ENCODE measurements around the gene TTYH1.

TTYH1 gene

DNA sequence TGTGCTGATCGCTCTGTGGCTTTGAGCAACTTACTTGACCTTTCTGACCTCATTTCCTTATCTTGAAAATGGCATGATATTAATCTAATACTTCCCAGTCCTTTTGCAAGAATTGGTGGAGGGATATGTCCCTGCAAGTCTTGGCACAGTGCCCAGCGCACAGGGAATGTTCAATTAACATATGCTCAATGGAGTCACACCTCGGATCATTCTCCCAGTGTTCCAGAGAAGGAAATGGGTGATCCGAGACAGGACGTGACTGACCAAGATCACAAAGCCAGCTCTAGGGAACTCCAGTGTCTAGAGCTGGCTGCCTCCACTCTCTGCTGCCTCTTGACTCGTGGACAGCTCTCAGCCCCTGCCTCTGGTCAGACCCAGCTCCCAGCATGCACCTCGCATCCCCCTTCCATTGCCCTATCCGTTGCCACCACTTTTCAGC is 54.3 kb downstream of the TTYH1 start:
- intact Hi-C loops (cut with micrococcal nuclease), result no loop called here
- Mint-ChIP-seq H3K9me3 (no peaks in the 10 kb centered on the region), H3K36me3 (ENCODE audit: low read depth) (no peaks in the 10 kb centered on the region), H3K4me3 (no peak overlapping the region), H3K27me3 (peaks cover 75% of the 10 kb centered on the region), H3K4me1 (ENCODE audit: low read depth) (peaks cover 34% of the 10 kb centered on the region), H3K27ac (no peak overlapping the region)

- no peak overlapping the region for H3K27ac Mint-ChIP-seq
- H3K9me3 Mint-ChIP-seq, result no peaks in the 10 kb centered on the region
- intact Hi-C loops (cut with micrococcal nuclease), result no loop called here
- H3K36me3 Mint-ChIP-seq (ENCODE audit: low read depth), result no peaks in the 10 kb centered on the region
- H3K4me3 Mint-ChIP-seq, result no peak overlapping the region
- H3K4me1 Mint-ChIP-seq (ENCODE audit: low read depth), result peaks cover 29% of the 10 kb centered on the region
- peaks cover 80% of the 10 kb centered on the region for H3K27me3 Mint-ChIP-seq
Measured at GRCh38 chr19:54470276-54470887, 55.1 kb downstream of the TTYH1 start.

DNA sequence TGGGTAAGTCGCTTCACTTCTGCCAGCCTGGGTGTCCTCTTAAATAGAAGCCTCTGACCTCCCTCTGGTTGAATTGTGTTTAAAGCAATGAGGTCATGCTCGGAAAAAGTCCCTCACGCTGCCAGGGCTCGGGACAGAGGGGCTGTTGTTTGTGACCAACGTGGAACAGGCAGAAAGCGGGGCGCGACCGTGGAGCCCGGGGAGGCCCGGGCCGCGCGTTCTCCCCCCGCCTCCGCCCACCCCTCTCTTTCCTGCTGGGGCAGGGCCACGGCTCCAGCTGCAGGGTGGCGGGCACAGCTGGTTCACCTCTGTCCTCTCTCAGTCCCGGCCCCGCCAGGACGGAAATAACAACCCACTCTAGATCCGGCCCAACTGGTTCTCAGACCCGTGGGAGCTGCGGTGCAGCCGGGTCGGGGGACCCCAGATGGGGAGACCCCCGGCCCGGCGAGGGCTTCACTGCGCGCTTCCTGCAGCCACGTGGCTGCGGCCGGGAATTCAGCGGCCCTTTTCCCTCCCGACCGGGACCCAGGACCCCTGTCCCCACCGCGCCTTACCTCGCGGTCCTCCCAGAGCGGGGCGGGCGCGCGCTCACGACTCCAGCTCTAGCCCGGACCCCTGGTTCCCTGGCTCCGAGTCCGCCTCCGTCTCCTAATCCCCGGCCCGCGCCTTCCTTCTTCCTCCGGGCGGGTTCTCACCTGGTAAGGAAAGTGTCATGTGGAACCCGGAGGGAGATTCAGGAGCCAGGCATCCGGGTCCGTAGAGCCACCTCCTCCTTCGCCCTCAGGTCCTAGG is 55.9 kb downstream of the TTYH1 start:
- Mint-ChIP-seq H3K4me3 (peak overlapping the region; percentile 31), H3K27me3 (peaks cover 80% of the 10 kb centered on the region), H3K27ac (peak overlapping the region; percentile 61), H3K9me3 (no peaks in the 10 kb centered on the region), H3K4me1 (ENCODE audit: low read depth) (peaks cover 29% of the 10 kb centered on the region), H3K36me3 (ENCODE audit: low read depth) (no peaks in the 10 kb centered on the region)
- intact Hi-C loops (cut with micrococcal nuclease), result no loop called here

- Mint-ChIP-seq H3K36me3 (ENCODE audit: low read depth) (no peaks in the 10 kb centered on the region), H3K4me1 (ENCODE audit: low read depth) (peaks cover 41% of the 10 kb centered on the region), H3K9me3 (no peaks in the 10 kb centered on the region), H3K4me3 (peak within 1 kb of the TSS; percentile 18), H3K27me3 (peaks cover 87% of the 10 kb centered on the region), H3K27ac (peak within 1 kb of the TSS; percentile 6)
- intact Hi-C loops (cut with micrococcal nuclease), result no loop called here
Measured at GRCh38 chr19:54473071-54473891, 58.0 kb downstream of the TTYH1 start, which contains the start of gene CDC42EP5. Gene CDC42EP5 (minus strand): TSS chr19:54473296. CDS start chr19:54465547, 7,749 bp downstream.

- no peaks in the 10 kb centered on the region for H3K9me3 Mint-ChIP-seq
- H3K4me3 Mint-ChIP-seq, result no peak overlapping the region
- H3K27me3 Mint-ChIP-seq, result peaks cover 88% of the 10 kb centered on the region
- no peaks in the 10 kb centered on the region for H3K36me3 Mint-ChIP-seq (ENCODE audit: low read depth)
- intact Hi-C loops (cut with micrococcal nuclease), result no loop called here
- H3K4me1 Mint-ChIP-seq (ENCODE audit: low read depth), result peaks cover 47% of the 10 kb centered on the region
- H3K27ac Mint-ChIP-seq, result peak overlapping the region; percentile 6
Measured at GRCh38 chr19:54473892-54474372, 58.7 kb downstream of the TTYH1 start.

- Mint-ChIP-seq H3K36me3 (ENCODE audit: low read depth) (no peaks in the 10 kb centered on the region), H3K4me3 (no peak overlapping the region), H3K27ac (no peak overlapping the region), H3K4me1 (ENCODE audit: low read depth) (peaks cover 49% of the 10 kb centered on the region), H3K9me3 (no peaks in the 10 kb centered on the region), H3K27me3 (peaks cover 83% of the 10 kb centered on the region)
- intact Hi-C loops (cut with micrococcal nuclease), result loop anchor here (5.0 kb wide), 1 partner anchor 447 kb away; no protein-coding TSS in a partner anchor
Measured at GRCh38 chr19:54475706-54476105, 60.4 kb downstream of the TTYH1 start.

DNA sequence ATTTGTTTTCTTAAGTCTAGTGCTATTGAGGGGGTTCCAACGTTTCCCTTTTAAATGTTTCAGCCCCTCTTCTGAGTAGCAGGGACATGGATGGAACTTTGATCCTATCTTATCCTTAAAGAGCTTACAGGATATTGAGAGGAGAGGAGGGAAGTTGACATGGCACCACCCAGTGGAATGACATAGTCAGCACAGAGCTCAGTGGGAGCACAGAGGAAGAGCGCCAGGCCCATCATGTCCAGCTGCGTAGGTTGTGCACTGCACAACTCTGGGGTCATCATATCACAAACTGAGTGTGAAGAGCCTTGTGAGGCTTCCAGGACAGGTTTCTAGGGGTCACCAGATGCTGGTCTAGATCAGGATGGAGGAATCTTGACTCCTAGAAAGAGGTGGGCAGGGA is 62.4 kb downstream of the TTYH1 start:
- Mint-ChIP-seq H3K27me3 (peaks cover 87% of the 10 kb centered on the region), H3K36me3 (ENCODE audit: low read depth) (no peaks in the 10 kb centered on the region), H3K4me1 (ENCODE audit: low read depth) (peaks cover 60% of the 10 kb centered on the region), H3K4me3 (no peak overlapping the region), H3K27ac (no peak overlapping the region), H3K9me3 (no peaks in the 10 kb centered on the region)
- intact Hi-C loops (cut with micrococcal nuclease), result loop anchor here (5.0 kb wide), 1 partner anchor 445 kb away; no protein-coding TSS in a partner anchor

- intact Hi-C loops (cut with micrococcal nuclease), result loop anchor here (5.0 kb wide), 1 partner anchor 444 kb away; no protein-coding TSS in a partner anchor
- H3K27me3 Mint-ChIP-seq, result peaks cover 82% of the 10 kb centered on the region
Measured at GRCh38 chr19:54478677-54479266, 63.5 kb downstream of the TTYH1 start.

GRCh38 chr19:54480051-54480450 is 64.8 kb downstream of the TTYH1 start:
- H3K4me3 Mint-ChIP-seq, result no peak overlapping the region
- peaks cover 83% of the 10 kb centered on the region for H3K27me3 Mint-ChIP-seq
- no peak overlapping the region for H3K27ac Mint-ChIP-seq
- H3K9me3 Mint-ChIP-seq, result no peaks in the 10 kb centered on the region
- intact Hi-C loops (cut with micrococcal nuclease), result loop anchor here (2.0 kb wide), 2 partner anchors 165 to 197 kb away; no protein-coding TSS in a partner anchor
- peaks cover 54% of the 10 kb centered on the region for H3K4me1 Mint-ChIP-seq (ENCODE audit: low read depth)
- no peaks in the 10 kb centered on the region for H3K36me3 Mint-ChIP-seq (ENCODE audit: low read depth)

More at GRCh38 chr19:54478677-54479266, 63.5 kb downstream of the TTYH1 start:
- Mint-ChIP-seq H3K36me3 (ENCODE audit: low read depth) (no peaks in the 10 kb centered on the region), H3K4me1 (ENCODE audit: low read depth) (peaks cover 56% of the 10 kb centered on the region), H3K4me3 (no peak overlapping the region), H3K27ac (no peak overlapping the region), H3K9me3 (no peaks in the 10 kb centered on the region)

DNA sequence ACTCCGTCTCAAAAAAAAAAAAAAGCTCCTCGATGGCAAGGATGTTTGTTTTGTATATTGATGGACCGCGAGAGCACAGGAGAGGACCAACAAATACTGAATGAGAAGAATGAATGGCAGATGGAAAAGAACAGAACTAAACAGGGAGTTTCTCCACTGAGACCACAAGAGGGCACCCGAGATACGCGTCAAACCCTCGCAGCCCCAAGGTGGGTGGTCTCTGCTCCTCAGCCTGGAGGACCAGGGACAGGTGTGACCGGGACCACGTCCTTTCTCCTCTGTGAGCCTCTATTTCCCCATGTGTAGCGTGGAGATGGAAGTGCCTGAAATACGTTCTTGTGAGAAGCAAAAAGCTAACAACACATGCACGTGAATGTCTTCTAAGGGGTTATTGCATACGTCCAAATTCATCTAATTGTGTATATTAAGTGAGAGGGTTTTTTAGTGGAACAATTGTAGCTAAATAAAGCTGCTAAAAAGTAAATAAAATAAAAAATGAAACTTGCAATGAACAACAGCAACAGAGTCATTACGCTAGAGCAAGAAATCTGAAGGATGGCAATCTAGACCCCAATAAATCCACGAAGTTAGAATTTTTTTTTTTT is 66.2 kb downstream of the TTYH1 start:
- Mint-ChIP-seq H3K36me3 (ENCODE audit: low read depth) (no peaks in the 10 kb centered on the region), H3K27me3 (peaks cover 82% of the 10 kb centered on the region), H3K4me3 (no peak overlapping the region), H3K27ac (no peak overlapping the region), H3K9me3 (no peaks in the 10 kb centered on the region), H3K4me1 (ENCODE audit: low read depth) (peaks cover 65% of the 10 kb centered on the region)
- intact Hi-C loops (cut with micrococcal nuclease), result loop anchor here (2.0 kb wide), 2 partner anchors 163 to 195 kb away; no protein-coding TSS in a partner anchor

- Mint-ChIP-seq H3K9me3 (no peaks in the 10 kb centered on the region), H3K36me3 (ENCODE audit: low read depth) (no peaks in the 10 kb centered on the region), H3K27ac (no peak overlapping the region), H3K27me3 (peaks cover 77% of the 10 kb centered on the region), H3K4me3 (peak overlapping the region; percentile 17), H3K4me1 (ENCODE audit: low read depth) (peaks cover 57% of the 10 kb centered on the region)
- intact Hi-C loops (cut with micrococcal nuclease), result no loop called here
Measured at GRCh38 chr19:54482889-54483288, 67.6 kb downstream of the TTYH1 start.

- H3K36me3 Mint-ChIP-seq (ENCODE audit: low read depth), result no peaks in the 10 kb centered on the region
- no peak overlapping the region for H3K4me3 Mint-ChIP-seq
- H3K9me3 Mint-ChIP-seq, result no peaks in the 10 kb centered on the region
- peaks cover 68% of the 10 kb centered on the region for H3K27me3 Mint-ChIP-seq
- H3K27ac Mint-ChIP-seq, result no peak overlapping the region
- intact Hi-C loops (cut with micrococcal nuclease), result no loop called here
- peaks cover 45% of the 10 kb centered on the region for H3K4me1 Mint-ChIP-seq (ENCODE audit: low read depth)
Measured at GRCh38 chr19:54484451-54484850, 69.2 kb downstream of the TTYH1 start.

- intact Hi-C loops (cut with micrococcal nuclease), result no loop called here
- Mint-ChIP-seq H3K27ac (no peak overlapping the region), H3K4me1 (ENCODE audit: low read depth) (peaks cover 32% of the 10 kb centered on the region), H3K27me3 (peaks cover 72% of the 10 kb centered on the region), H3K4me3 (no peak overlapping the region), H3K36me3 (ENCODE audit: low read depth) (no peaks in the 10 kb centered on the region), H3K9me3 (no peaks in the 10 kb centered on the region)
Measured at GRCh38 chr19:54485851-54486250, 70.6 kb downstream of the TTYH1 start.

Data from dendritic cell treated with granulocyte-macrophage colony-stimulating factor and Interleukin-4, amounts not matched to agents 40 ng/mL and 50 ng/mL, for 4 days (primary cell).